ENCODE measurements around the gene PDZRN4.

PDZRN4 gene

GRCh38 chr12:41327096-41327895, 139.2 kb downstream of the PDZRN4 start:
- TF ChIP-seq TCF12 (IDR thresholded peaks at IDR 0.05; ENCODE audit: low read depth) (no peak), CREB1 (IDR thresholded peaks at IDR 0.05; ENCODE audit: low read depth) (no peak), YY1 (IDR thresholded peaks at IDR 0.05; ENCODE audit: low read depth) (no peak), ZBTB7A (IDR thresholded peaks at IDR 0.05; ENCODE audit: low read depth) (no peak), EGR1 (IDR thresholded peaks at IDR 0.05) (no peak), RAD21 (IDR thresholded peaks at IDR 0.05; ENCODE audit: low read depth) (no peak), TEAD4 (IDR thresholded peaks at IDR 0.05) (no peak), EP300 (IDR thresholded peaks at IDR 0.05; ENCODE audit: borderline replicate concordance) (no peak), MAX (IDR thresholded peaks at IDR 0.05) (no peak), FOXM1 (IDR thresholded peaks at IDR 0.05; ENCODE audit: borderline replicate concordance, low read depth) (no peak)

GRCh38 chr12:41333974-41334373, 145.9 kb downstream of the PDZRN4 start:
- TF ChIP-seq RAD21 (IDR thresholded peaks at IDR 0.05; ENCODE audit: low read depth) (no peak), EGR1 (IDR thresholded peaks at IDR 0.05) (no peak), NFIC (IDR thresholded peaks at IDR 0.05) (no peak), ZBTB7A (IDR thresholded peaks at IDR 0.05; ENCODE audit: low read depth) (no peak), TAF1 (IDR thresholded peaks at IDR 0.05; ENCODE audit: low read depth) (no peak), USF1 (IDR thresholded peaks at IDR 0.05) (no peak), YY1 (IDR thresholded peaks at IDR 0.05; ENCODE audit: low read depth) (no peak), MAX (IDR thresholded peaks at IDR 0.05) (no peak), FOXM1 (IDR thresholded peaks at IDR 0.05; ENCODE audit: borderline replicate concordance, low read depth) (no peak), CEBPB (IDR thresholded peaks at IDR 0.05) (no peak), TCF12 (IDR thresholded peaks at IDR 0.05; ENCODE audit: low read depth) (no peak)

GRCh38 chr12:41334390-41334789, 146.3 kb downstream of the PDZRN4 start:
- TF ChIP-seq REST (IDR thresholded peaks at IDR 0.05; ENCODE audit: low read depth) (no peak), CEBPB (IDR thresholded peaks at IDR 0.05) (no peak), EP300 (IDR thresholded peaks at IDR 0.05; ENCODE audit: borderline replicate concordance) (no peak), EGR1 (IDR thresholded peaks at IDR 0.05) (no peak), ZBTB7A (IDR thresholded peaks at IDR 0.05; ENCODE audit: low read depth) (no peak), NFIC (IDR thresholded peaks at IDR 0.05) (no peak), CREB1 (IDR thresholded peaks at IDR 0.05; ENCODE audit: low read depth) (no peak), TAF1 (IDR thresholded peaks at IDR 0.05; ENCODE audit: low read depth) (no peak), YY1 (IDR thresholded peaks at IDR 0.05; ENCODE audit: low read depth) (no peak), TCF12 (IDR thresholded peaks at IDR 0.05; ENCODE audit: low read depth) (no peak), USF1 (IDR thresholded peaks at IDR 0.05) (no peak), TEAD4 (IDR thresholded peaks at IDR 0.05) (no peak)

- TF ChIP-seq EGR1 (IDR thresholded peaks at IDR 0.05) (no peak), CREB1 (IDR thresholded peaks at IDR 0.05; ENCODE audit: low read depth) (no peak), RAD21 (IDR thresholded peaks at IDR 0.05; ENCODE audit: low read depth) (no peak), YY1 (IDR thresholded peaks at IDR 0.05; ENCODE audit: low read depth) (no peak), NFIC (IDR thresholded peaks at IDR 0.05) (no peak), TCF12 (IDR thresholded peaks at IDR 0.05; ENCODE audit: low read depth) (no peak)
Measured at GRCh38 chr12:41336041-41336549, 148.0 kb downstream of the PDZRN4 start.

- TF ChIP-seq YY1 (IDR thresholded peaks at IDR 0.05; ENCODE audit: low read depth) (no peak), MAX (IDR thresholded peaks at IDR 0.05) (no peak), NFIC (IDR thresholded peaks at IDR 0.05) (no peak), RAD21 (IDR thresholded peaks at IDR 0.05; ENCODE audit: low read depth) (no peak), TEAD4 (IDR thresholded peaks at IDR 0.05) (no peak), TAF1 (IDR thresholded peaks at IDR 0.05; ENCODE audit: low read depth) (no peak), CEBPB (IDR thresholded peaks at IDR 0.05) (no peak), FOXM1 (IDR thresholded peaks at IDR 0.05; ENCODE audit: borderline replicate concordance, low read depth) (no peak), EGR1 (IDR thresholded peaks at IDR 0.05) (no peak), ZBTB7A (IDR thresholded peaks at IDR 0.05; ENCODE audit: low read depth) (no peak), TCF12 (IDR thresholded peaks at IDR 0.05; ENCODE audit: low read depth) (no peak), CREB1 (IDR thresholded peaks at IDR 0.05; ENCODE audit: low read depth) (no peak), REST (IDR thresholded peaks at IDR 0.05; ENCODE audit: low read depth) (no peak), USF1 (IDR thresholded peaks at IDR 0.05) (no peak)
Measured at GRCh38 chr12:41339784-41340183, 151.7 kb downstream of the PDZRN4 start.
